ENCODE results near the gene MBD3.

DNA sequence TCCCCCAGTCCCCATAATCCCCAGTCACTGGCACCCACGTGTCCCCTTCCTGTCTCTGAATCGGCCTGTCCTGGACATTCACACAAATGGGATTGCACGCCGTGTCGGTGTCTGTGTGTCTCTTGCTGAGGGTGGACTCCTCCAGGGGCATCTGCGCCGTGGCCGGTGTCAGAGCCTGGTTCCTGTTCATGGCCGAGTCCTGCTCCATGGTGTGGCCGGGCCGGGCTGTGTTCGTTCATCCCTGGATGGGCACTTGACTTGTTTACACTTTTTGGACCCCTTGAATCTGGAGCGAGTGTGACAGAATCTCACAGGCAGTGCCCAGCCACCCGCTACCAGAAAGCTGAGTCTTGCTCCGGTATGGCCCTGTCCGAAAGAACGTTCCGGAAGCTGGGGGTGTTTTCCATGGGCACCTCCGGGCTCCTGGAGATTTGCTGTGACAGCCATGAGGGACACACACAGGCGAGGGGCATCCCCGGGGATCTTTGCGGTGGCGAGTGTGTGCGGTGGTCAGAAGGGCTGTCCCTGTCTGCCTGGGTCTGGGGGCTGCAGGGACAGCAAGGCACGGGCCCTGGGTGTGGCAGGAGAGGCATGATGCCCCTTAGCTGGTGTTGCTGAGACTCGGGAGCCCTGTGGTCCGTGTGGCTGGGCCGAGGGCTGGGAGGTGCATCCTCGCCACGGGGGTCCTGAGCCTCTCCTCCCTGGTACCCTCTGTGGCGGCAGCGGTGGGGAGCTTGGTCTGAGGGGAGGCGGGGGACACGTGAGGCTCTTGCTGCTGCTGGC lies 18.1 kb downstream of the MBD3 start:
- TF ChIP-seq ZNF274 (IDR thresholded peaks at IDR 0.05; ENCODE audit: low read depth, low read length) (no peak), SUZ12 (IDR thresholded peaks at IDR 0.05; ENCODE audit: extremely low read depth, insufficient read depth, insufficient read length) (no peak)
